K562 (cell line): Measurements from ENCODE around the gene RC3H2. TPM values are rescaled to one million over a fixed set of nuclear protein-coding genes. Genes with fewer than 3 reads are reported as not detected.
"Not testable (repeated sequence)": the region's sequence is repeated elsewhere in the genome, so short reads cannot be mapped to it uniquely, and the experiment has no call there.

Experiments used
- CREB3L1 ChIP-seq: fragments of 450-650 bp; IDR thresholded peaks from 2 replicates; pipeline ENCODE4 v1.6.1; 2014; ENCODE audit warnings: low read depth, mild to moderate bottlenecking, moderate library complexity, borderline replicate concordance
- EHMT2 ChIP-seq: fragments of 450-650 bp; IDR thresholded peaks from 2 replicates; pipeline ENCODE4 v1.6.1; 2018; ENCODE audit warnings: antibody characterized with exemption
- HDAC2 ChIP-seq: fragments of 450-650 bp; IDR thresholded peaks from 2 replicates; pipeline ENCODE4 v1.6.1; 2016; ENCODE audit warnings: mild to moderate bottlenecking
- MBD1 ChIP-seq: fragments of 250-450 bp; sonication (Bioruptor Pico); IDR thresholded peaks from 2 replicates; pipeline ENCODE4 v1.8.0; 2022; ENCODE audit warnings: inconsistent platforms
- NR2C2 ChIP-seq, 2 experiments: fragments of 200-800 bp in 1 of 2; sonication (Bioruptor generic) in 1 of 2; sonication (generic) in 1 of 2; formaldehyde crosslinking in 1 of 2; IDR thresholded peaks; 2 replicates each; pipeline versions ENCODE4 v1.6.1 to v1.8.0; 2016 to 2022; ENCODE audit warnings: mild to moderate bottlenecking in 1 of 2, missing compliant biosample characterization in 1 of 2, missing genetic modification characterization in 1 of 2, missing genetic modification reagents in 1 of 2
- SMARCA5 ChIP-seq: fragments of 450-650 bp; IDR thresholded peaks from 2 replicates; pipeline ENCODE4 v1.6.1; 2016
- TRIM24 ChIP-seq, 2 experiments: fragments of 450-650 bp; IDR thresholded peaks; 2 replicates each; pipeline ENCODE4 v1.6.1; 2016
- ZFX ChIP-seq: sonication (generic); formaldehyde crosslinking; IDR thresholded peaks from 2 replicates; pipeline ENCODE4 v1.8.0; 2022; ENCODE audit warnings: mild to moderate bottlenecking, missing genetic modification reagents, moderate library complexity
- polyA plus RNA-seq, 8 experiments: library from polyadenylated mRNA; depleted of rRNA in 4 of 8; stranded (reverse) in 5 of 8; unstranded in 3 of 8; fragments of >200 nt; fragmentation: Nextera tagmentation in 2 of 8; fragmentation: Illumina TruSeq in 1 of 8; extraction: Ambion mirVana in 2 of 8; extraction: Trizol in 1 of 8; gene quantifications; 2 replicates each; pipeline versions ENCODE4 v1.2.1 to v1.2.3, GENCODE V29; 2011 to 2014; ENCODE audit warnings: inconsistent platforms in 1 of 8, missing spikeins in 1 of 8
- total RNA-seq, 7 experiments: library from RNA; depleted of rRNA in 6 of 7; stranded (reverse); fragments of >200 nt in 6 of 7; fragmentation: Illumina TruSeq in 2 of 7; extraction: Trizol in 2 of 7; gene quantifications; 2 replicates each; pipeline versions ENCODE4 v1.2.1 to v1.2.3, GENCODE V29; 2011 to 2021; ENCODE audit warnings: low replicate concordance in 1 of 7

RC3H2 gene
- total and polyA plus RNA-seq, 9 of the 15 experiments (the other 6 are each of a cell fraction or from before 2014, with no cell fraction given), result 5.6 to 35.4 (median 18.6) TPM

GRCh38 chr9:122828965-122829284, 76.2 kb downstream of the RC3H2 start (continued):
- TF ChIP-seq CREB3L1 (0 out of 2 replicates have a peak, but pooled peaks have one; percentile 33), SMARCA5 (0 out of 2 replicates have a peak, but pooled peaks have one; percentile 37), MBD1 (0 out of 2 replicates have a peak, but pooled peaks have one; percentile 75), TRIM24 (IDR thresholded peaks at IDR 0.05) (0 out of 4 replicates have a peak, but pooled peaks of 1 of the 2 experiments have one; percentile 22), HDAC2 (0 out of 2 replicates have a peak, but pooled peaks have one; percentile 10), ZFX (peak; percentile 32), NR2C2 (tag; IDR thresholded peaks at IDR 0.05) (0 out of 2 replicates have a peak, but pooled peaks have one; percentile 1), EHMT2 (0 out of 2 replicates have a peak, but pooled peaks have one; percentile 3)
- not testable (repeated sequence) for TF ChIP-seq NR2C2 (CRISPR knock-in tag; IDR thresholded peaks at IDR 0.05)
- TF ChIP-seq, all 486 proteins: peak for 15; not testable (repeated sequence) for 471
